Astrocyte of the spinal cord (primary cell): Measurements from ENCODE around the gene TAAR9.

Experiments
- DNase-seq: peaks from one replicate; pipeline ENCODE4 v3.0.0; 2011; ENCODE audit warnings: low read depth, low spot score
- H3K4me3 ChIP-seq: 2 replicates; pipeline ENCODE4 v1.5.1; 2011; ENCODE audit warnings: low read depth, mild to moderate bottlenecking, low read length, moderate library complexity
- in situ Hi-C: cut with HindIII; loops from 2 replicates; pipeline ENCODE4 v1.10.0; 2017; ENCODE audit warnings: low sequenced_read_pairs
- TF ChIP-seq, protein P1 (sequence below): IDR thresholded peaks from 2 replicates; pipeline ENCODE4 v1.5.1; 2012; ENCODE audit warnings: low read depth, mild to moderate bottlenecking, low read length, inconsistent platforms

Gene TAAR9

DNA sequence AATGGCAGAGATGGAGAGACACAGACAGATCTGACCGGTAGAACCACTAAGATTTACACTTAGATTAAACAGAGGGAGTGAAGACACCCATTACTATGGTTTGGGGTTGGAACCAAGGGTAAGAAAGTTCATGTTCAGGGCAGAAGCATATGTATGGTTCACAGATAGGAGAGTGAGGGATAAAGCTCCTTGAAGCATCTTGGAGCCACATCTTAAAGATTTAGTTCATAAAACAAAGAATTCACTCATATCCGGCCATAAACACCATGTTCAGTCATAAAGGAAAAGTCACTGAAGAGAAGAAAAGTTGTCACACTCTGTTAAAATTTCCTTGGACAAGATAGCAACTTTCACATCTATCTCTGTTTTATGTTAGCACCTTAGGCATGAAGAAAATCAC is 43.1 kb upstream of the TAAR9 start:
- DNase-seq = no peak
- H3K4me3 ChIP-seq = no peak overlapping the region
- TF ChIP-seq, protein P1, sequence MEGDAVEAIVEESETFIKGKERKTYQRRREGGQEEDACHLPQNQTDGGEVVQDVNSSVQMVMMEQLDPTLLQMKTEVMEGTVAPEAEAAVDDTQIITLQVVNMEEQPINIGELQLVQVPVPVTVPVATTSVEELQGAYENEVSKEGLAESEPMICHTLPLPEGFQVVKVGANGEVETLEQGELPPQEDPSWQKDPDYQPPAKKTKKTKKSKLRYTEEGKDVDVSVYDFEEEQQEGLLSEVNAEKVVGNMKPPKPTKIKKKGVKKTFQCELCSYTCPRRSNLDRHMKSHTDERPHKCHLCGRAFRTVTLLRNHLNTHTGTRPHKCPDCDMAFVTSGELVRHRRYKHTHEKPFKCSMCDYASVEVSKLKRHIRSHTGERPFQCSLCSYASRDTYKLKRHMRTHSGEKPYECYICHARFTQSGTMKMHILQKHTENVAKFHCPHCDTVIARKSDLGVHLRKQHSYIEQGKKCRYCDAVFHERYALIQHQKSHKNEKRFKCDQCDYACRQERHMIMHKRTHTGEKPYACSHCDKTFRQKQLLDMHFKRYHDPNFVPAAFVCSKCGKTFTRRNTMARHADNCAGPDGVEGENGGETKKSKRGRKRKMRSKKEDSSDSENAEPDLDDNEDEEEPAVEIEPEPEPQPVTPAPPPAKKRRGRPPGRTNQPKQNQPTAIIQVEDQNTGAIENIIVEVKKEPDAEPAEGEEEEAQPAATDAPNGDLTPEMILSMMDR = no peak
- in situ Hi-C loops = loop anchor here (25.0 kb wide), 1 partner anchor 208 kb away; no protein-coding TSS in a partner anchor

DNA sequence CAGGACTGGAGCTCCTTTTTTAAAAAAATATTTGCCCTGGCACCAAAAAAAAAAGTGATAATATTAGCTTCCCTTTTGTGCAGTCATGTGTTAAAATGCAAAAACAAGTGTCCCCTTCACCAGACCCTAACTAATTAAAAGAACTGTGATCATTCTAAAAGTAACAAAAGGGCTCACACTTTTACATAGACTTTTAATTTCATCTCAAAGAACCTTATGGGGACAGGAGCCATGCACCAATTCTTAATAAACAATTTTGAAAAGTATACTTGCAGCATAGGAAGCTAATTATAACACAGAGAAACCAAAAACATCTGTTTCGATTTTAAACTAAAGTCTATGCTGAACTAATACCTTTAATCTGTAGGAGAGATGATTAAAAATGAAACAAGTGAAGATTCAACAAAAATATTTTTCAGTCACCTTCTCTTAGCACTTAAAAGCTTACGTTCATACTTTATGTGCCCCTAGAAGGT is 42.4 kb upstream of the TAAR9 start:
- no peak for DNase-seq
- TF ChIP-seq, protein P1 = no peak
- in situ Hi-C loops = loop anchor here (25.0 kb wide), 1 partner anchor 208 kb away; no protein-coding TSS in a partner anchor
- H3K4me3 ChIP-seq = no peak overlapping the region

DNA sequence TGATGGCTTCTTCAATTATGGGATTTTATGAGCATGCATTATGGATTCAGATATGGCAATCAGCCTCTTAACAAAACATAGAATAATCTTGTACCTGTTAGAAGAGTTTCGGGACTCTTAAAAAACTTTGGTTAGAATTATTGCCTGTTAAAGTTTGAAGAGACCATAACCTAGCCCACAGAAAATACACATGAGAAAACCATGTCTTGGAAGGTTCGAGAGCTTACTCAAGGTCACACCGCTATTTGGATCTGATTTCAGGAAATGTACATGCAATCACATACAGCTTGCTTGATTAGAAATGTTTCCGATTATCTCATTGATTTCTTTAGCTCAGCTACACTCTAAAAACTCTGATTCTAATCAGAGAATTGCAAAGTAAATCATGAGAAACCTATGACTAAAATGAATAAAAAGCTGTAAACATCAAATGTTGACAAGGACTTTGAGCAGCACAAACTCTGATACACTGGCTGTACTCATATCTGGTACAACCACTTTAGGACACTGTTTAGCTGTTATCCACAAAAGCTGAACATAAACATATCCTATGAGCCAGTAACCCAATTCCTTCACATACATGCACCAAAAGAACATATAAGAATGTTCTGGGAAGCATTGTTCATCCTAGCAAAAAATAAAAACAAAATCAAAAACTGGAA is 41.4 kb upstream of the TAAR9 start:
- no peak for DNase-seq
- H3K4me3 ChIP-seq = no peak overlapping the region
- in situ Hi-C loops = loop anchor here (25.0 kb wide), 1 partner anchor 209 kb away; no protein-coding TSS in a partner anchor
- TF ChIP-seq, protein P1 = no peak

DNA sequence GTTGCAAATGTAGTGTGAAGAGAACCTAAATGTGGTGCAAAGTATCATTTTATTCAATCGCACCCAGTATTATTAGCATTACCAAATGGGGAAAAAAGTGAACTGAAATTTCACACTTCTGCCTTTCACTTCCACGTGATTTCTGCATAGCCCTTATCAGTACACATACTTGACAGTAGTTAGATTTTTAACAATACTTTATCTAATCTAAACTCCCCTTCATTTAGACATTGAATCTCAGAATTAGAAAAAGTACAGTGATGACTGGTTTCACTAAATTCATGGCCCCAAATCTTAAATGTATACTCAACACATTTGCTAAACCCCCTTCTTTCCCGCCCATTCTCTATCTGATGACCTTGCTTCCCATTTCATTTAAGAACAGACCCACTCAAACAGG is 39.4 kb upstream of the TAAR9 start:
- H3K4me3 ChIP-seq = no peak overlapping the region
- DNase-seq = no peak
- in situ Hi-C loops = loop anchor here (25.0 kb wide), 1 partner anchor 211 kb away; no protein-coding TSS in a partner anchor
- TF ChIP-seq, protein P1 = no peak

DNA sequence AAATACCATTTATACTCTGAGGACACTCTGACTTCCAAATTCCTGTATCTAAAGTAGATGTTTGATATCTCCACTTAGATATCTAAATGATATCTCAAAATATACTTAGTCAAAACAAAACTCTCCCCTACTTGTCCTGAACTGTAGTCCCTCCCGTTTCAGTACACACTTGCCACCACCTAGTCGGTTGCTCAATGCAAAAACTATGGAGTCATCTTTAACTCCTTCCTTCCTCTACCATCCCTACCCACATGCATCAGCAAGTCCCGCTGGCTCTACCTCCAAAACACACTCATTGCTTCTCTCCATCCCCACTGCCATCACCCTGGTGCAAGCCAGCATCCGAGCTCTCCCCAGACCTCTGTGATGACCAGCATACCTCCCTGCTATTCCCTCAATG is 38.3 kb upstream of the TAAR9 start:
- in situ Hi-C loops = loop anchor here (25.0 kb wide), 1 partner anchor 212 kb away; no protein-coding TSS in a partner anchor
- H3K4me3 ChIP-seq = no peak overlapping the region
- TF ChIP-seq, protein P1 = no peak
- DNase-seq = no peak

DNA sequence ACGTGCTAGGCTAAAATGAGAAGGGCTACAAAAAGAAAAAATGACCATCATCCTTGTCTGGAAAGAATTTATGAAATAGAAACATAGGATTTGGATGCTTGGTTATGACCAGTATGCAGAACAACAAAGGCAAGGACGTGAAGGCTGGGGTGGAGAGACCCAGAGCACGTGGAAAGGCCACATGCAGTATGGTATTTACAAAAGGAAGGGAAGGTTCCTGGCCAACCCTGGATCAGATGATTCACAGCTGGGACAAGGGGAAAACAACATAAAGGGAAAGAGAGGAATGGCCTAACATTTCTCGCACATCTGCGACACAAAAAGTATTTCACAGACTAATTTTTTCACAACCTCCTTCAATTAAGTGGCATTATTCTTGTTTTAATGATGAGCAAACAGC is 33.3 kb upstream of the TAAR9 start:
- in situ Hi-C loops = no loop called here
- TF ChIP-seq, protein P1 = no peak
- no peak for DNase-seq
- H3K4me3 ChIP-seq = no peak overlapping the region
